ENCODE data around the gene HBG1.
"Not testable (repeated sequence)": the region's sequence is repeated elsewhere in the genome, so short reads cannot be mapped to it uniquely, and the experiment has no call there.

The HBG1 gene
- 0 reads per million in 2 experiments for total RNA-seq

DNA sequence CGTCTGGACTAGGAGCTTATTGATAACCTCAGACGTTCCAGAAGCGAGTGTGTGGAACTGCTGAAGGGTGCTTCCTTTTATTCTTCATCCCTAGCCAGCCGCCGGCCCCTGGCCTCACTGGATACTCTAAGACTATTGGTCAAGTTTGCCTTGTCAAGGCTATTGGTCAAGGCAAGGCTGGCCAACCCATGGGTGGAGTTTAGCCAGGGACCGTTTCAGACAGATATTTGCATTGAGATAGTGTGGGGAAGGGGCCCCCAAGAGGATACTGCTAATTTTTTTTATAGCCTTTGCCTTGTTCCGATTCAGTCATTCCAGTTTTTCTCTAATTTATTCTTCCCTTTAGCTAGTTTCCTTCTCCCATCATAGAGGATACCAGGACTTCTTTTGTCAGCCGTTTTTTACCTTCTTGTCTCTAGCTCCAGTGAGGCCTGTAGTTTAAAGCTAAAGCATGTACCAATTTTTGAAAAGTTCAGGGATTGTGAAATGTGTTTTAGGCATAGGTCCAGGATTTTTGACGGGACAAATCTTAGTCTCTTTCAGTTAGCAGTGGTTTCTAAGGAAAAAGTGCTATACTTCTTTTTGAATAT lies at the start of gene HBG1:
TSS of gene HBG1 (minus strand) at position 51 of the 590 bp plus-strand sequence. CDS start 53 bp downstream, outside the sequence.
- DNase-seq (ENCODE audit: low read depth) = not testable (repeated sequence)

DNA sequence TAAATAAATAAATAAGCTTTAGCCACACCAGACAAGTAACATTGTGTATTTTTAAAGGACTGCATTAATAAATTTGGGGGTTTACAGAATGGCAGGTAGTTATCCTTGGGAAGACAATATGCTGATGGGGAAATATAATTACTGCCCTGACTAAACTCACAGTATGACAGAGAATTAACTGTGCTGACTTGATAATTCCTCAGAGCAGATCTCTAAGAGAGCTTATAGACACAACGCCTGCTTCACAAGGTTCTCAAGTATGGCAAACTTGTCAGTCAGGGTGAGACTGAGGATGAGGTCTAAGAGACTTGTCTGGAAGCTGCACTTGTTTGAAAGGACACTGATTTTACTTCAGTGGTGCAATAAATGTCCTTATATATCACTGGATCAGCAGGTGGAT lies 48.8 kb upstream of the HBG1 start:
- no peak for DNase-seq (ENCODE audit: low read depth)

DNA sequence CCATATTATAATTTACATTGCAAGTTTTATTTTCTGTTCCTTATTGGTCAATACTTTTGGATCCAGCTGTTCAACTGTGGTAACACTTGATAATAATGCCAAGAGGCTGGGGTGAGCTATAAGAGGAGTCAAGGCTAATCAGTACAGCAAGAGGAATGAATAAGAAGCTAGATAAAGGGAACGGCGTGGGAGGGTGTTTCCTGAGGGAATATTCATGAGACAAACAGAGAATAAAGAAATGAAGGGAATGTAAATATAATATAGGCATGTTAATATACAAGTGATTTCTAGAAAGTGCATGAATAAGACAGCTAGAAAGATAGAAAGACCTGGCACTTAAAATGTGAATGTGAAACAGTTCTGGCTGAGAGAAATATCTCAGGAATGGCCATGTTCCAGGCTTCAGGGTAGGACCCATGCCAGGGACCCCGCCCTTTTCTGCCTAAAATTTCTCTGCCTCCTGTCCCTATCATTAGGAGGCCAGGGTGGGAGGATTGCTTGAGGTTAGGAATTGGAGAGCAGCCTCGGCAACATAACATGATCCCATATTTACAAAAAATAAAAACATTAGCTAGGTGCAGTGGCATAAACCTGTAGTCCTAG lies 48.2 kb upstream of the HBG1 start:
- DNase-seq (ENCODE audit: low read depth) = no peak

DNA sequence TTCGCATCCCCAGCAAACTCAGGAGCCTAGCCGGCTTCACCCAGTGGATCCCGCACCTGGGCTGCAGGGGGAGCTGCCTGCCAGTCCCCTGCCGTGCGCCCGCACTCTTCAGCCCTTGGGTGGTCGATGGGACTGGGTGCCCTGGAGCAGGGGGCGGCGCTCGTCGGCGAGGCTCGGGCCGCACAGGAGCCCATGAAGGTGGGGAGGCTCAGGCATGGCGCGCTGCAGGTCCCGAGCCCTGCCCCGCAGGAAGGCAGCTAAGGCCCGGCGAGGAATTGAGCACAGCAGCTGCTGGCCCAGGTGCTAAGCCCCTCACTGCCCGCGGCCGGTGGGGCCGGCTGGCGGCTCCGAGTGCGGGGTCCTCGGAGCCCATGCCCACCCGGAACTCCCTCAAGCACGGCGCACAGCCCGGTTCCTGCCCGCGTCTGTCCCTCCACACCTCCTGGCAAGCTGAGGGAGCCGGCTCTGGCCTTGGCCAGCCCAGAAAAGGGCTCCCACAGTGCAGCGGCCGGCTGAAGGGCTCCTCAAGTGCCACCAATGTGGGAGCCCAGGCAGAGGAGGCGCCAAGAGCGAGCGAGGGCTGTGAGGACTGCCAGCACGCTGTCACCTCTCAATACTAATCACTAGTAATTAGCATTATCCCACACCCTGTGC lies 44.8 kb upstream of the HBG1 start:
- DNase-seq (ENCODE audit: low read depth) = not testable (repeated sequence)

DNA sequence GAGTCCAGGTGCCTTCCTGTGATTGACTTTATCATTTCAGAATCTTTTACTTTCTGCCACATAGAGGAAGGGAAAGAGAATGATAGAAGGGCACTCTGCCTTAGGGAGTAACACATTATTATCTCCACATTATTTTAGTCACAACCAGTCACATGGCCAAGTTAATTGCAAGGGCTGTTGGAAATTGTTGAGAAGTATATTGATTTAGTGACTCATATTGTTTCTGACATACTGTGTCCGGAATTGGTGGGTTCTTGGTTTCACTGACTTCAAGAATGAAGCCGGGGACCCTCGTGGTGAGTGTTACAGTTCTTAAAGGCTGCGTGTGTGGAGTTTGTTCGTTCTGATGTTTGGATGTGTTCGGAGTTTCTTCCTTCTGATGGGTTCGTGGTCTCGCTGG lies 43.4 kb upstream of the HBG1 start:
- DNase-seq (ENCODE audit: low read depth) = no peak

DNA sequence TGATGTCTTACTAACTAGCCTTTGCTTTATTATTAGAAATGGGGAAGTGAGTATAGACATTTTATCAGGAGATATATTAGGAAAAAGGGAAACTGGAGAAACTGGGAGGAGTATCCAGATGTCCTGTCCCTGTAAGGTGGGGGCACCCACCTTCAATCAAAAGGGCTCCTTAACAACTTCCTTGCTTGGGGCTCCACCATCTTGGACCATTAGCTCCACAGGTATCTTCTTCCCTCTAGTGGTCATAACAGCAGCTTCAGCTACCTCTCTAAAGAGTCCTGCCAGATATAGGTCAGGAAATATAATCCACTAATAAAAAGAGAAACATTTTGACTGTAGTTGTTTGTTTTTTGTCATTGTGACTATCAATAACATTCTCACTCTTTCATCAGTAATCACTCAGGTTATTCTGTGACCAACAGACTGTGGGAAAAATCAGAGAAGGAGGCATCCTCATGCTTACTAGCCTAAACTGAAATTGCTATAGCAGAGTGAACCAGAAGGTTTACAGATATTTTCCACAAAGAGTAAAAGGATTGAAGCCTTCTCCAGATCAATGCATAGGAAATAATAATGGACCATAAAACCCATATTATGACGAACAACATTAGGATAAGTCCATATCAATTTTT lies 41.7 kb upstream of the HBG1 start:
- no peak for DNase-seq (ENCODE audit: low read depth)

DNA sequence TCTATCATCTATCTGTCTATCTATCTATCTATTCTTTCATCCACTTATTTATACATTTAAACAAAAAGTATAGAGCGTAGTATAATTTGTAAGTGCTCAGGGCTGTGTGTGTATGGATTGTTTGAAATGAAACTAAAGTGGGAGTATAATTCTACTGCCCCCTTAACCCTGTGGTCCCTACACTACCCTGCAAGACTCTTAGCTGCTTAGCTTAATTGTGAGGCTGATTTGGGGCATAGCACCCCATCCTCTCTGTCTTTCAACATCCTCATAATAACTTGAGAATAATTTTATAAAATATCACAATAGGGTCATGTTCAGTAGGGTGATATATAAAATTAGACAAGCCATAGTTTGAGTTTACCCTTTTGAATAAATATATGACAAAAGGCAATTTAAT lies 40.4 kb upstream of the HBG1 start:
- no peak for DNase-seq (ENCODE audit: low read depth)

DNA sequence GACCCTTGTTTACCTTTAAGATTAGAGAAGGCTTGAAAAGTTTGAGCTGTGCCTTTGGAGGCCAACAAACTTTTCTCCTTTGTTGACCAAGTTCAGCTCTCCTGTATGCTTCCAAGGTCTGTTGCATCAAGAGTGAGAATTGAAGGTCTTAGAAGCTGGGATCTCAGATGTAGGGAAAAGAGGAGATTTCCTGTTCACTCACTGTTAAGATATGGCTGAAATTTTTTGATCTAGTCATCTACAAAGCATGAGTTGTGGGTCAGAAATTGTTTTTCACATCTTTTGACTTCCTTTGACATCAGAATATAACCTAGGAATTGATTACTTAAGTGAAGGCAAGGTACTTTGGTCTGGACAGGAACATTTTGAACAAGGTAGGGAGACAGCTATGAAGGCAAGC lies 40.0 kb upstream of the HBG1 start:
- no peak for DNase-seq (ENCODE audit: low read depth)

DNA sequence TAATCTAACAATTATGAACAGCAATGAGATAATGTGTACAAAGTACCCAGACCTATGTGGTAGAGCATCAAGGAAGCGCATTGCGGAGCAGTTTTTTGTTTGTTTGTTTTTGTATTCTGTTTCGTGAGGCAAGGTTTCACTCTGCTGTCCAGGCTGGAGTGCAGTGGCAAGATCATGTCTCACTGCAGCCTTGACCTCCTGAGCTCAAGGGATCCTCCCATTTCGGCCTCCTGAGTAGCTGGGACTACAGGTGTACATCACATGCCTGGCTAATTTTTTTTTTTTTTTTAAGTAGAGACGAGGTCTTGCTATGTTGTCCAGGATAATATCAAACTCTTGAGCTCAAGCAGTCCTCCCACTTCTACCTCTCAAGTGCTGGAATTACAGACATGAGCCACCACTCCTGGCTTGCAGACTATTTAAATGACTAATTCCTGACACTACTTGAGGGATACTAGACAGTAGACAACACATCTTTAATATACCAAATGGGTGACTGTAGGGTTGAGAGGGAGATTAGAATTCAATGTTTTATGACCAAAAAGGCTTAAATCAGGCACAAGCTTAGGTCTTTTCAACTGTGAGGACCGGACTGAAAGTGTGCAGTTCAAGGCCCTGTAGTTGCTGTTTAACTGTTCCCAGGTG lies 39.4 kb upstream of the HBG1 start:
- no peak for DNase-seq (ENCODE audit: low read depth)

DNA sequence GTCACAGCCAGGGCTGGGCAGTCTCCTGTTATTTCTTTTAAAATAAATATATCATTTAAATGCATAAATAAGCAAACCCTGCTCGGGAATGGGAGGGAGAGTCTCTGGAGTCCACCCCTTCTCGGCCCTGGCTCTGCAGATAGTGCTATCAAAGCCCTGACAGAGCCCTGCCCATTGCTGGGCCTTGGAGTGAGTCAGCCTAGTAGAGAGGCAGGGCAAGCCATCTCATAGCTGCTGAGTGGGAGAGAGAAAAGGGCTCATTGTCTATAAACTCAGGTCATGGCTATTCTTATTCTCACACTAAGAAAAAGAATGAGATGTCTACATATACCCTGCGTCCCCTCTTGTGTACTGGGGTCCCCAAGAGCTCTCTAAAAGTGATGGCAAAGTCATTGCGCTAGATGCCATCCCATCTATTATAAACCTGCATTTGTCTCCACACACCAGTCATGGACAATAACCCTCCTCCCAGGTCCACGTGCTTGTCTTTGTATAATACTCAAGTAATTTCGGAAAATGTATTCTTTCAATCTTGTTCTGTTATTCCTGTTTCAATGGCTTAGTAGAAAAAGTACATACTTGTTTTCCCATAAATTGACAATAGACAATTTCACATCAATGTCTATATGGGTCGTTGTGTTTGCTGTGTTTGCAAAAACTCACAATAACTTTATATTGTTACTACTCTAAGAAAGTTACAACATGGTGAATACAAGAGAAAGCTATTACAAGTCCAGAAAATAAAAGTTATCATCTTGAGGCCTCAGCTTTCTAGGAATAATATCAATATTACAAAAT lies 38.6 kb upstream of the HBG1 start:
- DNase-seq (ENCODE audit: low read depth) = no peak

DNA sequence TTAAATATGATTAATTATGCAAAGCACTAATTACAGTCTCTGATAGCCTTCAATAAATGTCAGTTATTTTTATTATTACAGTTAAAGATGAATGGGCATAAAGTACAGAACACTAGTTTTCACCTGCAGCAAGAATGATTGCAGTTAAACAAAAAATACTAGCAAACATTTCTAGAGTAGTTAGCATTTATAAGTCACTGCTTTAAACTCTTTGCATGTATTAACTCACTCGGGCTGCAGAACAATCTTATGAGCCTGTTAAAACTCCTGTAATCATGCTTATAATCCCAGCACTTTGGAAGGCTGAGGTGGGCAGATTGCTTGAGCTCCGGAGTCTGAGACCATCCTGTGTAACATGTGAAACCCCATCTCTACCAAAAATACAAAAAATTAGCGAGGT lies 37.2 kb upstream of the HBG1 start:
- DNase-seq (ENCODE audit: low read depth) = no peak

DNA sequence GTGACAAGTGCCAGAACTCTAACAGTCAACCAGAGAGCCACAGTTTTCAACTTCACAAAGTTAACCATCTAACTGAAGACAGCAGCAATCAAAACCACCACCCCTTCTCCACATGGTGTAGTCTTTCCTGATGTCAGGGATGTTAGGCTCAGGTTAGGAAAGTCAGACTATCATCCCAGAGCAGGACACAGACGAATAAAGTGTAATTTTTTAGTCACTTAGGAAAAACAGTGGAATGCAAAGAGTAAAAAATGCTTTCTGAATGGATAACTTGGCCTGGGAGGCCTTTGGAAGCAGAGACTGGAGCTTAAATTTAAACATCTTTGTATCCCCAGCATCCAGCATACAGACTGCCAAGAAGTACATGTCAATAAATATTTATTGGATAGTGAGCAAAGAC lies 36.7 kb upstream of the HBG1 start:
- DNase-seq (ENCODE audit: low read depth) = no peak

DNA sequence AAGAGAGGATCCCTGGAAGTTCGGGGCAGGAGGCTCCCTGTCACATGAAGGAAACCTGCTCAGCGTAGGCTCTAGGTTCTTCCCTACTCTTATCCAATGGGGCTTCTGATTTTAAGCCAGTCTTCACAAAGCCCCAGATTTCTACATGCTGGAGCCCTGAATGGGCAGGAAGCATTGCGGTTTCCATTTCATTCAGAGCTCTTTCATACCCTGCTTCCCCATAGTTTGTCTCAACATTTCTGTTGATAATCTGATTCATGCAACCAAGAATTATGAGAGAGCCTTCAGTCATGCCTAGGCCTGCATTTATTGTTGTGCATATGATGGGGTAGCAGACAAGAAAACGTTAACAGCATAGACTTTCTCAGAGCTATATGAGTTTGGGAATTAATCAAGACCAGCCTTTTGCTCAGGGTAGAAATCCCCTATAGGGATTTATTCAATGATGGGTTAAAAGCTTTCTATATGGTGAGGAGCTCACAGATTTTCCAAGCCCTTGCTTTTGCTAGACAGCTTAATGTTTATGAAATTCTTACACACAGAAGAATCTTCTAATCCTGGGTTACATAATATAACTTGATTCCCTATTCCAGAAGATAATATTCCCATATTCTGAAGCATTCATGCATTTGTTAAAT lies 36.2 kb upstream of the HBG1 start:
- DNase-seq (ENCODE audit: low read depth) = no peak

DNA sequence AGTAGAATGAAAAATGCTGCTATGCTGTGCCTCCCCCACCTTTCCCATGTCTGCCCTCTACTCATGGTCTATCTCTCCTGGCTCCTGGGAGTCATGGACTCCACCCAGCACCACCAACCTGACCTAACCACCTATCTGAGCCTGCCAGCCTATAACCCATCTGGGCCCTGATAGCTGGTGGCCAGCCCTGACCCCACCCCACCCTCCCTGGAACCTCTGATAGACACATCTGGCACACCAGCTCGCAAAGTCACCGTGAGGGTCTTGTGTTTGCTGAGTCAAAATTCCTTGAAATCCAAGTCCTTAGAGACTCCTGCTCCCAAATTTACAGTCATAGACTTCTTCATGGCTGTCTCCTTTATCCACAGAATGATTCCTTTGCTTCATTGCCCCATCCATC lies 35.0 kb upstream of the HBG1 start:
- no peak for DNase-seq (ENCODE audit: low read depth)

DNA sequence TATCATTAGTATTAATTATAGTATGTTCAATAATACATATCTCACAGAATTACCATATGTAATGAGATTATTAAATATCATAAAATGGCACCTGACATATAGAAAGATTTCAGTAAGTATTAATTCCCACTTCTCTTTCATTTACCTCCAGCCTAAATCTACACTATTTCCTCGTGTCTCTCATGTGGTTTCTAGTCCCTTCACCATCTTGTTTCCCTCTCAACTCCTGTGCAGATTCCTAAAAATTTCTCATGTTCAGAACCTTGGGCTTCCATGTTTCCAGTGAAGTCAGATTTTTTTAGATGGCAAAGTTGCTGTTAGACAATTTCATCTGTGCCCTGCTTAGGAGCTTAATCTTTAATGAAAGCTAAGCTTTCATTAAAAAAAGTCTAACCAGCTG lies 34.2 kb upstream of the HBG1 start:
- no peak for DNase-seq (ENCODE audit: low read depth)

DNA sequence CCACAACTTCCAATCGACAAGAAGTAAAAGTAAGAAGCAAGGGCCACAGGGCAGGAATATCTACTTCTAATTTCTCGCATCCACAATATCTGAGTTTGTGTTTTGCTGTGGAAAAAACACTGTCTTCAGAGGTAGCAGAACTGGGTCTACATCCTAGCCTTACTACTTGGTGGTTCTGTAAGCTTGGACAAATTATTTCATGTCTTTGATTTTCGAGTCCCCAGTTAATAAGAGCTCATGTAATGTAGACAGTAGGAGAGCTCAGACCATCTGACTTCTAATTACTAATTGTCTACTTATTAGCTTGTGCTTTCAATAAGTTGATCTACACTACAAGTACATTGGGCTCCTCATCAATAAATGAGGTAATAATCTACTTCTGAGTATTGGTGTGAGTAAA lies 33.4 kb upstream of the HBG1 start:
- DNase-seq (ENCODE audit: low read depth) = no peak

DNA sequence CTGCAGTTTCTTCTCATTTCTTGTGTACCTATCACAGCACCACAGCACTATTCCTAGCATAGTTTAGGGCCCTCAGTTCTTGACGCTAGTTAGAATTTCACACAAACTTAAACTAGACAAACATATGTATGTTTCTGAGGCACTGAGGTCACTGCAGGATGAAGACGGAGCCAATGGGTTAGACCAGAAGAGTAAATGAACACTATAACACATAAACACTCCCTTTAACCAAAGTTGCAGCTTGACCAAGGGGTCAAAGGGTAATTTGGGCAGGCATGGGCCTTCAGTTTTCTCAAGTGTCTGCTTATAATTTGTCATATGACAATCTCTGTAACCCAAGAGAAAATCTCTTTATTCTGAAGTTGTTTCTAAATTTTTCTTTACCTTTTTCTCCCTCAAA lies 33.0 kb upstream of the HBG1 start:
- no peak for DNase-seq (ENCODE audit: low read depth)

DNA sequence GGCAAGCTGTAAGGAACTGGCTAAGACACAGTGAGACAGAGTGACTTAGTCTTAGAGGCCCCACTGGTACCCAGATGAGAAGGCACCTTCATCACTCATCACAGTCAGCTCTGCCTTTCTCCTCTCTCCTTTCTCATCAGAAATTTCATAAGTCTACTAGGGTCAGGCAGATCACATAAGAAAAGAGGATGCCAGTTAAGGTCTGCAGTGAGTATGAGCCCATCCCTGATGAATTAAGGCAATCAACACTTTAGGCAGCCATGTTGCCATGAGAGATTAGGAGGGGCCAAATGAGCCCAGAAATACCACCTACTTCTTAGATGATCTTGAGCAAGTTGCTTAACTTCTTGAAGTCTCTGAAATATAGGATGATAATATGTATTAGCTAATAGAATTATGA lies 31.9 kb upstream of the HBG1 start:
- no peak for DNase-seq (ENCODE audit: low read depth)

DNA sequence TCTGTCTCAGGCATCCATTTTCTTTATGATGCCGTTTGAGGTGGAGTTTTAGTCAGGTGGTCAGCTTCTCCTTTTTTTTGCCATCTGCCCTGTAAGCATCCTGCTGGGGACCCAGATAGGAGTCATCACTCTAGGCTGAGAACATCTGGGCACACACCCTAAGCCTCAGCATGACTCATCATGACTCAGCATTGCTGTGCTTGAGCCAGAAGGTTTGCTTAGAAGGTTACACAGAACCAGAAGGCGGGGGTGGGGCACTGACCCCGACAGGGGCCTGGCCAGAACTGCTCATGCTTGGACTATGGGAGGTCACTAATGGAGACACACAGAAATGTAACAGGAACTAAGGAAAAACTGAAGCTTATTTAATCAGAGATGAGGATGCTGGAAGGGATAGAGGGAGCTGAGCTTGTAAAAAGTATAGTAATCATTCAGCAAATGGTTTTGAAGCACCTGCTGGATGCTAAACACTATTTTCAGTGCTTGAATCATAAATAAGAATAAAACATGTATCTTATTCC lies 31.0 kb upstream of the HBG1 start:
- DNase-seq (ENCODE audit: low read depth) = no peak

DNA sequence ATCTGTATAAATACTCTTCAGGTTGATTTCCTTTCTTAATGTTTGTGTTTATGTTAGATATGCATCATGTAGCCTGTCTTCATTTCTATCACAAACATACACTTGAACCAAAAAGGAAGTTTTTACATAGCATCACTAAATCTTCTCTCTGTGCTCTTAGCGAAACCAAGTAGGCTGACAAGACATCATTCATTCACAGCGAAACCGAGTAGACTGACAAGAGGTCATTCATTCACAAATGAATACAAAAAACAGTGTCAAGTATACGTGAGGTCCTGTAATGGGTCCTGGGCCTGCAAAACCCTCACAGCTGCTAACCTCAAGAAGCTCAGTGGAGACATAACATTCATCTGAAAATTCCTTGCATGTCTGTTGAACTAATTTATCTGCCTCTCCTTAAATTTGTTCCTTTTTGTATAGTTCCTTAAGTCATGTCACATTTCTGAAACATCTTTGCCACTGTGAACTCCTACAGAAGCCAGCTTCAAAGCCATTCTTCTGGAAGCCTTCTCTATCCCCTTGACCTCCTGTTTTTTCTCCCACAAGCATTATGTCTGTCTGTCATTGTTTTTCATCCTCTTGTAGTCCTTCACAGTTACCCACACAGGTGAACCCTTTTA lies 29.9 kb upstream of the HBG1 start:
- DNase-seq (ENCODE audit: low read depth) = no peak

All from T follicular helper cell (primary cell).